Cerebellar cortex (tissue), 1 donor: Measurements from ENCODE around the gene ZCWPW2.

Experiments
- DNase-seq: peaks from one replicate; pipeline ENCODE4 v3.0.0-alpha.2; 2015; ENCODE audit warnings: low spot score

Gene ZCWPW2

DNA sequence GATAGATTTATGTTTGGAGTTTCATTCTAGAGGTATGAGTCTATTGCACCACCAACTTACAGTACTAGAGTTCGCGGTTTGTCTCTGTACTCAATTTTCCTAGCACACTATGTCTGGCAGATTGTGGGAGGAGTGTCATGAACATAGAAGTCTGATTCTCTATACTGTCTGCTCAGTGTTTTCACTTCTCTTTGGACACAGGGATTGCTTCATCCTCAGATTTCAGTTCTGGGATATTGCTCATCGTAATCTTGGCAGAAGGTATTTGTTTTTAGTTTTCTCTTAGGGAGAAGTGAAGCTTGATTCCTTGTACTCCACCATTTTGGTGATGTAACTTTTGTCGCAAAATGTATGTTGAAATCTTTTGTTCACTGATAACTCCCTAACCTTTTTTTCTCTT is 27.9 kb downstream of the ZCWPW2 start:
- no peak for DNase-seq

- DNase-seq = no peak
Measured at GRCh38 chr3:28386049-28386448, 37.5 kb downstream of the ZCWPW2 start.

GRCh38 chr3:28388978-28389377 is 40.5 kb downstream of the ZCWPW2 start:
- DNase-seq = no peak

DNA sequence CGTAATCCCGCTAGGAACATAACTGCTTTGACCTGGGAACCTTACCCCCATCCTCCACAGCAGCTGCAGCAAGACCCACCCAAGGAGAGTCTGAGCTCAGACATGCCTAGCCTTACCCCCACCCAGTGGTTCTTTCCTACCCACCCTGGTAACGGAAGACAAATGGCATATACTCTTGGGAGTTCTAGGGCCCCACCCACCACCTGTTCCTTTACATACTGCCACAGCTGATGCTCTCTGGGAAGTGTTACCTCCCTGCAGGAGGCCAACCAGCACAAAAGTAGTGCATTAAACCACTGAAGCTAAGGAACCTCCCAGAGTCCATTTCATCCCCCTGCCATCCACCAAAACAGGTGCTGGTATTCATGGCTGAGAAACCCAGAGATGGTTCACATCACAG is 50.7 kb downstream of the ZCWPW2 start:
- no peak for DNase-seq

GRCh38 chr3:28406241-28406640 is 57.7 kb downstream of the ZCWPW2 start:
- DNase-seq = no peak

- DNase-seq = no peak
Measured at GRCh38 chr3:28449398-28449797, 100.9 kb downstream of the ZCWPW2 start.

- DNase-seq = no peak
Measured at GRCh38 chr3:28462866-28463265, 114.3 kb downstream of the ZCWPW2 start.

- DNase-seq = no peak
Measured at GRCh38 chr3:28467414-28467813, 118.9 kb downstream of the ZCWPW2 start.

GRCh38 chr3:28476194-28476593 is 127.7 kb downstream of the ZCWPW2 start:
- peak; percentile 41 for DNase-seq

DNA sequence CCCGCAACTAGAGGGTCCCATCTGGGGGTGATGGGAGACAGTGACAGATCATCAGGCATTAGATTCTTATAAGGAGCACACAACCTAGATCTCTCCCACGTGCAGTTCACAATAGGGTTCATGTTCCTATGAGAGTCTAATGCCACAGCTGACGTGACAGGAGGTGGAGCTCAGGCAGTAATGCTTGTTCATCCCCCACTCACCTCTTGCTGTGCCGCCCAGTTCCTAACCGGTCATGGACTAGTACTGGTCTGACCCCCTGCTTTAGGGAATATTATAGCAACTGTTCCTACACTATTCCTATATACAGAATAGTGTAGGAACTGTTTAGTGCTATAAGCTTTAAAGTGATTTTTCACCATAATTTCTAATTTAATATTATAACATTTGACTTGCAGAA is 128.2 kb downstream of the ZCWPW2 start:
- no peak for DNase-seq

- DNase-seq = no peak
Measured at GRCh38 chr3:28485164-28485563, 136.6 kb downstream of the ZCWPW2 start.

GRCh38 chr3:28495301-28495700 is 146.8 kb downstream of the ZCWPW2 start:
- no peak for DNase-seq

GRCh38 chr3:28502397-28502937 is 153.9 kb downstream of the ZCWPW2 start:
- DNase-seq = no peak

DNA sequence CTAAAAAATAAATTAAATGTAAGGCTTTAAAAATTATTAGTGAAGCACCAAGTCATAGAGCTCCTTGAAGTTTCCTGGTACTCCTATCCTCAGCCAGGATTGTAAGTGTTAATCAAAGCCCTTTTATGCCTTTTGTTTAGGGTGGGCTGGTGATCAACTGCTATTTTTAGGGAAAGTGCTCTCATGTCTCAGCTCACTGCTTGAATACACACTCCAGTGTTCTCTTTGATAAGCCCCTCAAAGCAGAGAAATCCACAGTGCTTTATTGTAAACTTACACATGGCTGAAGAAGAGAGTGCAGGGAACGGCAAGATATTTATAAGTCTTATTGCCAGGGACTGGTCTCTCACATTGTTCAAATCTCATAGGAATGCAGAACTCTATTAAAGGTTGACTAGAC is 156.5 kb downstream of the ZCWPW2 start:
- DNase-seq = no peak

DNA sequence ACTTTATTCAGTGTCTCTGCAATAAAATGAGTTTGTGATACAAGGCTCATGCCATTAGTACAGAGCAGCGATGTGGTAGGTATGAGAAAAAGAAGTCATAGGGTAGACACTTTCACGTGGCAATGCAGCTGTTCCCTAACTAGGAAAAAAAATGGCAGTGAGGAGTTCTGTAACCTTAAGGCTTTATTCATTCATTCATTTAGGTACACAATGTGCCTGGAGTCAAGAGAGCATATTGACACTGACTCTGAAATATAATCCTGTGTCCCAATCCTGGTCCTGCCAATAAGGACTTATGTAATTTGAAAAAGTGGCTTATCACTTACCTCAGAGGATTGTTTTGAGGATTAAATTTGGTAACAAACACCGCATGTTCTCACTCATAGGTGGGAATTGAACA is 173.1 kb downstream of the ZCWPW2 start:
- no peak for DNase-seq

DNA sequence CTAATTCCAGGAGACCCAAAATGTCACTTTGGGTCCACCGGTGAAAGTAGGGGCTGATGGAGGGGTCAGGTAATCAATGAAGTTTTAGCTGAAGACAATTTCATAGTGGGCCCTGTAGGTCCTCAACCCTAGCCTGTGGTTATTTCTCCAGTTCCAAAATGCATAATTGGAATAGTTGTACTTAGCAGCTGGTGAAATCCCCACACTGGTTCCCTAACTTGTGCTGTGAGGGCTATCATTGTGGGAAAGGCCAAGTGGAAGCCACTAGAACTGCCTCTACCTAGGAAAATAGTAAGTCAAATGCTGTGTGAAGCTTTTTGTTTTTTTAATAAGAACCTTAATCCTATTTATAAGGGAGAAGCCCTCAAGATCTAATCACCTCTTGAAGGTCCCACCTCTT is 193.8 kb downstream of the ZCWPW2 start:
- no peak for DNase-seq

- peak; percentile 19 for DNase-seq
Measured at GRCh38 chr3:28544236-28544635, 195.7 kb downstream of the ZCWPW2 start.

- no peak for DNase-seq
Measured at GRCh38 chr3:28544831-28545230, 196.3 kb downstream of the ZCWPW2 start.

DNA sequence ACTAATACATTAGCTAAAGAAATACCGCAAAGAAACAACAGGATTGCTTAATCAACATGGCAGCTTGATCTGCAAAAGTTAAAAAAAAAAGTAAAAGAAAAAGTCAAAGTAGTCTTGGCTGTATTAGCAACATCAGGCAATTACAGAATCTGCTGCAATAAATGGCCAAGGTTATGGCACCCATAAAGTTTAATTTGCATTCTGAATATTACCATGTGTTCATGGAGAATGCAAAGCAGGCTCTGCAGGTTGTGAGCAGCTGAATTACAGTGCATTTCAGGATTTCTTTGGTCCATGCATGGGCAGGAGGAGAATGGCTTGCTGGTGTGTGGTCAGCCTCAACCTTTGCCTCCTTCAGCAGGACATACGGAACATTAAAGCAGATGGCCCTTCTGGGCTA is 199.2 kb downstream of the ZCWPW2 start:
- no peak for DNase-seq

GRCh38 chr3:28553175-28553574 is 204.7 kb downstream of the ZCWPW2 start:
- DNase-seq = no peak

GRCh38 chr3:28556195-28556594 is 207.7 kb downstream of the ZCWPW2 start:
- no peak for DNase-seq

- DNase-seq = no peak
Measured at GRCh38 chr3:28564211-28564610, 215.7 kb downstream of the ZCWPW2 start.

GRCh38 chr3:28569357-28569756 is 220.8 kb downstream of the ZCWPW2 start:
- no peak for DNase-seq

DNA sequence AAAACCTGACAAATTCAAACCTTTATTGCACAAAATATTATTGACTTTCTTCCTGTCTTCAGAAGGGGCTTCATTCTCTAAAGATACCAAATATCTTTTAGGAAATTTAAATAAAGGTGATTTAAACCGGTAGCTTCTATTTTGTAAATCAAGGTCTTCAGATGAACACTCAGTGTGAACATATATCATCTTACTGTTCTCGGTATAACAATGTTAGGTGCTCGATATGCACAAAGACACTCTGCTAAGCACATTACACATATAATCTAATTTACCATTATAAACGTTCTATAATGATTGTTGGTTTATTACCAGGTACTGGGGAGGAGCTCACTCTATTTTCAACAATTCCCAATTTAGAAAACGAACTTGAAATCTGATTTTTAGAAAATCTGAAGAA is 225.5 kb downstream of the ZCWPW2 start:
- DNase-seq = no peak
